GM12865 (cell line): ENCODE measurements around the gene FMNL1.
A peak's percentile ranks its signal among the peaks of the same experiment; 100 is the strongest.
"Not testable (repeated sequence)": the region's sequence is repeated elsewhere in the genome, so short reads cannot be mapped to it uniquely, and the experiment has no call there.

Experiments used
- DNase-seq: peaks from one replicate; pipeline ENCODE4 v3.0.0; 2010; ENCODE audit warnings: low read depth
- H3K4me3 ChIP-seq: 2 replicates; pipeline ENCODE4 v1.5.1; 2011; ENCODE audit warnings: mild to moderate bottlenecking, low read depth, low read length, control low read depth
- CTCF ChIP-seq: IDR thresholded peaks from 2 replicates; pipeline ENCODE4 v1.5.1; 2011; ENCODE audit warnings: low read length, control low read depth, low read depth, inconsistent platforms; ENCODE audit not compliant: insufficient read depth; ENCODE audit errors: missing control alignments

FMNL1 gene

GRCh38 chr17:45200701-45201100 lies 21.0 kb upstream of the FMNL1 start:
- no peak for DNase-seq
- no peak for TF ChIP-seq CTCF
- H3K4me3 ChIP-seq = no peak overlapping the region

GRCh38 chr17:45201457-45201856 lies 20.2 kb upstream of the FMNL1 start:
- no peak for TF ChIP-seq CTCF
- H3K4me3 ChIP-seq = no peak overlapping the region
- no peak for DNase-seq

GRCh38 chr17:45201880-45202279 lies 19.8 kb upstream of the FMNL1 start:
- not testable (repeated sequence) for DNase-seq, H3K4me3 ChIP-seq

- peak; percentile 85 for DNase-seq
Observed at GRCh38 chr17:45218895-45219661, 2.6 kb upstream of the FMNL1 start.

GRCh38 chr17:45220079-45220478 lies 1.6 kb upstream of the FMNL1 start:
- no peak overlapping the region for H3K4me3 ChIP-seq
- no peak for DNase-seq
- TF ChIP-seq CTCF = no peak

More at GRCh38 chr17:45218895-45219661, 2.6 kb upstream of the FMNL1 start:
- peak; percentile 95 for TF ChIP-seq CTCF
- H3K4me3 ChIP-seq = no peak overlapping the region

- TF ChIP-seq CTCF = no peak
- H3K4me3 ChIP-seq = peak overlapping the region; percentile 96
- no peak for DNase-seq
Observed at GRCh38 chr17:45222014-45222288, 266 bp downstream of the FMNL1 start.

GRCh38 chr17:45222289-45222995 lies 757 bp downstream of the FMNL1 start:
- H3K4me3 ChIP-seq = peak overlapping the region; percentile 96
- peak; percentile 58 for DNase-seq
- no peak for TF ChIP-seq CTCF
